B cell (primary cell): Measurements from ENCODE around the gene BBS1.

ENCODE experiments used
- EZH2 ChIP-seq: IDR thresholded peaks from 2 replicates; pipeline ENCODE4 v1.6.1; 2012; ENCODE audit warnings: borderline replicate concordance, low read depth, mild to moderate bottlenecking, moderate library complexity, low read length; ENCODE audit not compliant: insufficient read depth, poor library complexity, severe bottlenecking
- TF ChIP-seq, protein P1 (sequence below): fragments of 200-600 bp; IDR thresholded peaks from one replicate; pipeline ENCODE4 v1.8.0; 2022; ENCODE audit warnings: antibody characterized with exemption, mild to moderate bottlenecking

- TF ChIP-seq, protein P1, sequence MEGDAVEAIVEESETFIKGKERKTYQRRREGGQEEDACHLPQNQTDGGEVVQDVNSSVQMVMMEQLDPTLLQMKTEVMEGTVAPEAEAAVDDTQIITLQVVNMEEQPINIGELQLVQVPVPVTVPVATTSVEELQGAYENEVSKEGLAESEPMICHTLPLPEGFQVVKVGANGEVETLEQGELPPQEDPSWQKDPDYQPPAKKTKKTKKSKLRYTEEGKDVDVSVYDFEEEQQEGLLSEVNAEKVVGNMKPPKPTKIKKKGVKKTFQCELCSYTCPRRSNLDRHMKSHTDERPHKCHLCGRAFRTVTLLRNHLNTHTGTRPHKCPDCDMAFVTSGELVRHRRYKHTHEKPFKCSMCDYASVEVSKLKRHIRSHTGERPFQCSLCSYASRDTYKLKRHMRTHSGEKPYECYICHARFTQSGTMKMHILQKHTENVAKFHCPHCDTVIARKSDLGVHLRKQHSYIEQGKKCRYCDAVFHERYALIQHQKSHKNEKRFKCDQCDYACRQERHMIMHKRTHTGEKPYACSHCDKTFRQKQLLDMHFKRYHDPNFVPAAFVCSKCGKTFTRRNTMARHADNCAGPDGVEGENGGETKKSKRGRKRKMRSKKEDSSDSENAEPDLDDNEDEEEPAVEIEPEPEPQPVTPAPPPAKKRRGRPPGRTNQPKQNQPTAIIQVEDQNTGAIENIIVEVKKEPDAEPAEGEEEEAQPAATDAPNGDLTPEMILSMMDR, result no peak
- no peak for TF ChIP-seq EZH2
Measured at GRCh38 chr11:66510990-66511339, 530 bp downstream of the BBS1 start.
